ENCODE measurements around the gene DNAJA3.

GRCh38 chr16:4455951-4456350 is 30.3 kb downstream of the DNAJA3 start:
- TF ChIP-seq CTCF (IDR thresholded peaks at IDR 0.05), result no peak
- TF ChIP-seq POLR2A (IDR thresholded peaks at IDR 0.05), result no peak

All from adrenal gland (tissue), 5 donors.